Neural cell (in vitro differentiated cells): ENCODE measurements around the gene ZZZ3. TPM values are rescaled to one million over a fixed set of nuclear protein-coding genes. Genes with fewer than 3 reads are reported as not detected.

ENCODE experiments used
- H2AFZ ChIP-seq: fragments of 200-600, 300-800 bp; sonication (generic), shearing (Covaris generic); 2 replicates; pipeline ENCODE4 v1.6.0; 2014; ENCODE audit warnings: low read depth, mild to moderate bottlenecking, antibody characterized with exemption, low read length, moderate library complexity
- H3F3A ChIP-seq: fragments of 200-600 bp; shearing (Covaris generic); 2 replicates; pipeline ENCODE4 v1.6.1; 2016; ENCODE audit warnings: mild to moderate bottlenecking, moderate library complexity, mixed read lengths, antibody characterized with exemption, low read length; ENCODE audit not compliant: insufficient read depth, poor library complexity, severe bottlenecking
- H3K27ac ChIP-seq: fragments of 200-600, 300-800 bp; sonication (generic), shearing (Covaris generic); 2 replicates; pipeline ENCODE4 v1.5.1; 2014; ENCODE audit warnings: mild to moderate bottlenecking, low read length, moderate library complexity
- H3K27me3 ChIP-seq: fragments of 300-800, 200-600 bp; sonication (generic), shearing (Covaris generic); 2 replicates; pipeline ENCODE4 v1.6.0; 2014; ENCODE audit warnings: mild to moderate bottlenecking, low read depth, low read length, moderate library complexity; ENCODE audit not compliant: insufficient read depth
- H3K36me3 ChIP-seq: fragments of 300-800, 200-600 bp; sonication (generic), shearing (Covaris generic); 2 replicates; pipeline ENCODE4 v1.5.1; 2014; ENCODE audit warnings: mild to moderate bottlenecking, antibody characterized with exemption, low read length, moderate library complexity; ENCODE audit not compliant: insufficient read depth
- H3K4me2 ChIP-seq: fragments of 300-800, 200-600 bp; sonication (generic), shearing (Covaris generic); 2 replicates; pipeline ENCODE4 v1.6.0; 2014; ENCODE audit warnings: mild to moderate bottlenecking, low read length
- H3K4me3 ChIP-seq: fragments of 300-800, 200-600 bp; sonication (generic), shearing (Covaris generic); 2 replicates; pipeline ENCODE4 v1.5.1; 2014; ENCODE audit warnings: mild to moderate bottlenecking, low read length, moderate library complexity
- H3K79me2 ChIP-seq: fragments of 200-600 bp; shearing (Covaris generic); replicated peaks from 2 replicates; pipeline ENCODE4 v1.6.0; 2014; ENCODE audit warnings: mild to moderate bottlenecking, low read length, moderate library complexity; ENCODE audit not compliant: insufficient read depth
- H3K9ac ChIP-seq: fragments of 300-800, 200-600 bp; sonication (generic), shearing (Covaris generic); 2 replicates; pipeline ENCODE4 v1.6.1; 2016; ENCODE audit warnings: mild to moderate bottlenecking, low read length, mixed read lengths
- H3K9me2 ChIP-seq: fragments of 200-600 bp; shearing (Covaris generic); 2 replicates; pipeline ENCODE4 v1.6.1; 2016; ENCODE audit warnings: mild to moderate bottlenecking, low read length, mixed read lengths; ENCODE audit not compliant: insufficient read depth
- H3K9me3 ChIP-seq: fragments of 200-600, 300-800 bp; sonication (generic), shearing (Covaris generic); 2 replicates; pipeline ENCODE4 v1.6.1; 2016; ENCODE audit warnings: mild to moderate bottlenecking, mixed run types, low read length, moderate library complexity, mixed read lengths
- H4K20me1 ChIP-seq: fragments of 200-600 bp; shearing (Covaris generic); 2 replicates; pipeline ENCODE4 v1.6.1; 2016; ENCODE audit warnings: mild to moderate bottlenecking, mixed run types; ENCODE audit not compliant: insufficient read depth
- CTCF ChIP-seq: fragments of 450-650 bp; IDR thresholded peaks from 2 replicates; pipeline ENCODE4 v1.5.1; 2014; ENCODE audit warnings: antibody characterized with exemption, mild to moderate bottlenecking, moderate library complexity; ENCODE audit not compliant: poor library complexity, severe bottlenecking
- EP300 ChIP-seq: fragments of 450-650 bp; conservative IDR thresholded peaks from 2 replicates; pipeline ENCODE4 v1.6.1; 2014; ENCODE audit warnings: antibody characterized with exemption, mild to moderate bottlenecking, moderate library complexity; ENCODE audit not compliant: poor library complexity, severe bottlenecking
- EZH2 ChIP-seq: fragments of 200-600, 300-800 bp; shearing (Covaris generic), sonication (generic); IDR thresholded peaks from 2 replicates; pipeline ENCODE4 v1.6.1; 2014; ENCODE audit warnings: antibody characterized with exemption, low read length, borderline replicate concordance, mild to moderate bottlenecking; ENCODE audit not compliant: insufficient read depth, poor library complexity, severe bottlenecking
- MXI1 ChIP-seq: fragments of 450-650 bp; conservative IDR thresholded peaks from 2 replicates; pipeline ENCODE4 v1.6.1; 2014; ENCODE audit warnings: antibody characterized with exemption, mild to moderate bottlenecking; ENCODE audit not compliant: poor library complexity, severe bottlenecking
- POLR2AphosphoS5 ChIP-seq: IDR thresholded peaks from 2 replicates; pipeline ENCODE4 v1.6.1; 2012
- RAD21 ChIP-seq: fragments of 450-650 bp; conservative IDR thresholded peaks from 2 replicates; pipeline ENCODE4 v1.6.1; 2014; ENCODE audit warnings: antibody characterized with exemption, mild to moderate bottlenecking, moderate library complexity
- REST ChIP-seq: IDR thresholded peaks from 2 replicates; pipeline ENCODE4 v1.6.1; 2012; ENCODE audit warnings: borderline replicate concordance
- SMC3 ChIP-seq: fragments of 450-650 bp; conservative IDR thresholded peaks from 2 replicates; pipeline ENCODE4 v1.6.1; 2014; ENCODE audit warnings: antibody characterized with exemption, mild to moderate bottlenecking, moderate library complexity; ENCODE audit not compliant: poor library complexity
- TAF1 ChIP-seq: IDR thresholded peaks from 2 replicates; pipeline ENCODE4 v1.6.1; 2012; ENCODE audit warnings: low read depth
- polyA plus RNA-seq: library from polyadenylated mRNA; depleted of rRNA; stranded (reverse); fragments of >200 nt; gene quantifications from 2 replicates; pipeline ENCODE4 v1.2.3, GENCODE V29; 2014

The ZZZ3 gene
- polyA plus RNA-seq, 1 donor from 2014 or later = 48.5 TPM

GRCh38 chr1:77643456-77643855, 39.0 kb downstream of the ZZZ3 start:
- Histone ChIP-seq H3K9ac (no peak overlapping the region), H4K20me1 (no peaks in the 10 kb centered on the region), H3K4me2 (no peak overlapping the region), H3K9me3 (no peaks in the 10 kb centered on the region), H3K4me3 (no peak overlapping the region), H3K9me2 (no peaks in the 10 kb centered on the region), H3K36me3 (no peaks in the 10 kb centered on the region), H2AFZ (no peak overlapping the region), H3K79me2 (peaks cover 25% of the 10 kb centered on the region), H3K27ac (no peak overlapping the region), H3F3A (no peaks in the 10 kb centered on the region), H3K27me3 (no peaks in the 10 kb centered on the region)
- TF ChIP-seq REST (no peak), RAD21 (no peak), TAF1 (no peak), CTCF (no peak), EP300 (no peak), POLR2AphosphoS5 (no peak), SMC3 (no peak), EZH2 (no peak)

GRCh38 chr1:77642941-77643340, 39.5 kb downstream of the ZZZ3 start:
- no peaks in the 10 kb centered on the region for H3K36me3 ChIP-seq
- H3K9me3 ChIP-seq = no peaks in the 10 kb centered on the region
- H3K4me3 ChIP-seq = no peak overlapping the region
- no peak for TF ChIP-seq CTCF
- no peak for TF ChIP-seq EZH2
- TF ChIP-seq MXI1 = no peak
- TF ChIP-seq SMC3 = no peak
- no peak overlapping the region for H3K9ac ChIP-seq
- no peak overlapping the region for H2AFZ ChIP-seq
- H3K79me2 ChIP-seq = peaks cover 21% of the 10 kb centered on the region
- no peaks in the 10 kb centered on the region for H4K20me1 ChIP-seq
- H3F3A ChIP-seq = no peaks in the 10 kb centered on the region
- H3K27me3 ChIP-seq = no peaks in the 10 kb centered on the region
- H3K27ac ChIP-seq = no peak overlapping the region
- H3K9me2 ChIP-seq = no peaks in the 10 kb centered on the region
- no peak overlapping the region for H3K4me2 ChIP-seq
